ENCODE data around the gene LIN7A.

DNA sequence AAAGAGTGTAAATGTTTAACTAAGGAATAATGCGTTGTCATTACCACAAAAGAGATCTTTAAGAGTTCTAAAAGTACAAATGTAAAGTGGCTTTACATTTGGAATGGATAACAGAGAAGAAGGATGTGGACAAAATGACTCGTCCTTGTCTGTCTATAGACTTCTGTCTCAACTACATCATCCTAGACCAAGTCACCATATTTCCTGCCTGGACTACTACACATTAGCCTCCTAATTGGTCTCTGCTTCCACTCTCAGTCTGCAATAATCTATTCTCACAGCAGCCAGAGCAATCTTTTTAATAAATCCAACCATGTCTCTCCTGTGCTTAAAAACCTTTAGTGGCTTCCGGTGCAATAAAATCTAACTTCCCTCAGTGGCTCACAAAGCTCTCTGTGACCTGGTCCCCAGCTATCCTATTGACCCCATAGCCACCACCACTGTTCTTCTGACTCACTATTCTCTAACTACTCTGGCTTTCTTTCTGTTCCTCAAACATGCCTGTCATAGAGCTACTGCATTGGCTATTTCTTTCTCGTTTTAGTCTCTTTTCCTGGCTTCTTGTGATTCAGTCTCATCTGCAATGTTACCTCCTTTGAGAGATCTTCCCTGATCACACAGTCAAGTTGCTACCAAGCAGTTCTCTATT lies 130.0 kb downstream of the LIN7A start:
- TF ChIP-seq, protein P1, sequence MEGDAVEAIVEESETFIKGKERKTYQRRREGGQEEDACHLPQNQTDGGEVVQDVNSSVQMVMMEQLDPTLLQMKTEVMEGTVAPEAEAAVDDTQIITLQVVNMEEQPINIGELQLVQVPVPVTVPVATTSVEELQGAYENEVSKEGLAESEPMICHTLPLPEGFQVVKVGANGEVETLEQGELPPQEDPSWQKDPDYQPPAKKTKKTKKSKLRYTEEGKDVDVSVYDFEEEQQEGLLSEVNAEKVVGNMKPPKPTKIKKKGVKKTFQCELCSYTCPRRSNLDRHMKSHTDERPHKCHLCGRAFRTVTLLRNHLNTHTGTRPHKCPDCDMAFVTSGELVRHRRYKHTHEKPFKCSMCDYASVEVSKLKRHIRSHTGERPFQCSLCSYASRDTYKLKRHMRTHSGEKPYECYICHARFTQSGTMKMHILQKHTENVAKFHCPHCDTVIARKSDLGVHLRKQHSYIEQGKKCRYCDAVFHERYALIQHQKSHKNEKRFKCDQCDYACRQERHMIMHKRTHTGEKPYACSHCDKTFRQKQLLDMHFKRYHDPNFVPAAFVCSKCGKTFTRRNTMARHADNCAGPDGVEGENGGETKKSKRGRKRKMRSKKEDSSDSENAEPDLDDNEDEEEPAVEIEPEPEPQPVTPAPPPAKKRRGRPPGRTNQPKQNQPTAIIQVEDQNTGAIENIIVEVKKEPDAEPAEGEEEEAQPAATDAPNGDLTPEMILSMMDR (conservative IDR thresholded peaks at IDR 0.05; ENCODE audit: low read depth, low read length) = no peak
- TF ChIP-seq EZH2 (IDR thresholded peaks at IDR 0.05; ENCODE audit: borderline replicate concordance, low read depth, low read length, poor library complexity, severe bottlenecking) = no peak
